GM21526 (cell line): Measurements from ENCODE around the gene POLK.
"Not testable (repeated sequence)": the region's sequence is repeated elsewhere in the genome, so short reads cannot be mapped to it uniquely, and the experiment has no call there.

Experiments
- ATAC-seq: cut with Tn5 transposase; IDR thresholded peaks from one replicate; pipeline ENCODE4 v1.9.1; 2021; ENCODE audit warnings: moderate library complexity; ENCODE audit not compliant: unreplicated experiment, low FRiP score

The POLK gene

DNA sequence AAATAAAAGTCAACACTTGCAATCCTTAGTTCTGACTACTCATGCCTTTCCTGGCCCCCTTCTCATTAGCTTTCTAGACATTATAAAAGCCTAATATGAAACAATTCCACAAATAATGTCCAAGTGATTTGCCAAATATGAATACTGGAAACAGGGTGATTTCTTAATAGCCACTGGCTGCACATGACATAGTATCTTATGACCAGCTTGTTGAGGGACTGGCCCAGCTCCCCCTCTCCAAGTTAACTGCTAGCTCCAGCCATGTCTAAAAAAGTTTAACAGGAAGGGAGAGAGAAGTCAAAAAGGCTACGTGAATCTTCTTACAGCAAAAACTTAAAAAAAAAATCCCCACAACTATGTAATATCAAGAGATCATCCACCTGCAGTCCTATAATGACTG is 1.7 kb upstream of the POLK start:
- ATAC-seq = no peak

DNA sequence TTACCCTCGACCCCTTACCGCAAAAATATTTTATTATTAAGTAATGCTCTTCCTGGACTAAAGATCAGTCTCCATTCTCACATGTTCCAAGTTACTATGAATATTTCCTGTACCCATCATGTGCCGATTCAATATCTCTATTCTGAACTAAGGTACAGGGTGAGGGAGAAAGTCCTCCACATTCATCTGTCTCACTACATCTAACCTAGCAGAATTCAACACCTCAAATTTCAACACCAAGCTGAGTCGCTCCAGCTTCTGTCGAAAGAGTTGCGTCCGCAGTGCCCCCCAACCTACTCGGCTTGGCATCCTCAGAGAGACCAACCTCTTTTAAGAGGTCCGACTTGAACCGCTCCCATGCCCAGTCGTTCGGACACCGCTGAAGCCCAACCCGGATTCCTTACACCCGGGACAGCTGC is 1.3 kb upstream of the POLK start:
- ATAC-seq = peak; percentile 9

DNA sequence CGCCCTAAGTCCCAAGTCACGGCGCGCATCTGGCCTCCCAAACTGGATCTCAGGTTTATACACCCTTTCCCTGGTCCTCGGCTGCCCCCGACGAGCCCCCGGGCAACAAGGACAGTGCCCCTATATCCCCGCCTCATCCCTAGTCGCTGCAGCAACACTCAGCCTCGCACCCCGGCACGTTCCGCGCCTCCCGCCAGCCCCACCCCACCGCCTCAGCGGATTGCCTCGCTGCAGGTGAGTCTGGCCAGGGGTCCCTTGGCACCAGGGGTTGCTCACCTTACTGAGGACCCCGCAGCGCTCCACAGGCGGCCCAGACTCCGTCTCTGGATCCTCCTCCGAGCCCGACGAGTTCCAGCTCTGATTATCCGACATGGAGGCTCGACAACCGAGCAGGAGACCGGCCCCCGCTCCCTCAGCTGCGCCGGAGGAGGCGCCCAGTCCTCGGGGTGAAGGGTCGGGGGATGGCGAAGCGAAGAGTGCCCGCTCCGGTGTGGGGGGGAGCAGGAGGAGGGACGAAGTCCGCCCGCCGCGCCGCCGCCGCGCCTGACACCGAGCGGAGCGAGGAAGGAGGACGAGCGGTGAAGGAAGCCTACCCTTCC is 756 bp upstream of the POLK start:
- peak; percentile 33 for ATAC-seq

DNA sequence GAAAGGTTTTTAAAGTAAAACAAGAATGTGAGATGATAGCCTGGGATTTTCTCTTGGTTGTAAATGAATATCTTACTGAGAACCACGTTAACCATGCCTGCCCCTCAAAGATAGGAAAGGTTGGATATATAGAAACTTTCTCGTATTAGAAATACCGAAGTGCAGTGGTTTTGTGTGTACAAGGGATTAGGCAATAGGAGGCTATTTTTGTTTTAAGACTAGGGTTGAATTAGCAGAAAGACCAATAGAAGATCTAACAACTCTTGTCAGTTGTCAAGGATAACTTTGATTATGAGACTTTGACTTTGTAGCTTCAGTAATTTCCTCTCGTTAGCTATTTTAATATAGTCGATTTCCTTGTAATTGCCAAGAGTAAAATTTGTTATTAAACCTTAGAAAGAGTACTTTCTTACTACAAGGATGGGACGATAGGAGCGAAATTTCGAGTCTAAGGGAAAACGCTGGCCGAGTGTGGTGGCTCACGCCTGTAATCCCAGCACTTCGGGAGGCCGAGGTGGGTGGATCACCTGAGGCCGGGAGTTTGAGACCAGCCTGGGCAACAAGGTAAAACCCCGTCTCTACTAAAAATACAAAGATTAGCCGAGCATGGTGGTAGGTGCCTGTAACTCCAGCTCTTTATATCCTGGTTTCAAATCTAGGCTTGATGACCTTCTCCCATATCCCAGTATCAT is 838 bp downstream of the POLK start:
- ATAC-seq = no peak

DNA sequence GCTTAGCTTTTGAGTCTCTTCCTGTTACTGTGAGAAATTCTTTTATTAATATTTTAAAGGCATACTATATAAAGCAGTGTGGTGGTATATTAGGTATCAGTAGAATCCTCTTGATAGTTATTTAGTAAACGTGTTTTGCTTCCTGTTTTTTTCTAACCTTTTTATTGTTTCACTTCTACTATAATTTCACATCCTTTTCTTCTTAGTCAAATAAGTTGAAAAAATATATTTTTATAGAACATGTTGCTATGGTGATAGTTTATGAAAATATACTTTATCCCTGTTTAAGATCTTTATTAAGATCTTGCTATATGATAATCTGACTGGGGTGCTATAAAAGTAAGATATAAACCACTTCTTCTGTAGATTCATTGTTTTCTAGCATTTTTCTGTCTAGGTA is 2.1 kb downstream of the POLK start:
- ATAC-seq = no peak

DNA sequence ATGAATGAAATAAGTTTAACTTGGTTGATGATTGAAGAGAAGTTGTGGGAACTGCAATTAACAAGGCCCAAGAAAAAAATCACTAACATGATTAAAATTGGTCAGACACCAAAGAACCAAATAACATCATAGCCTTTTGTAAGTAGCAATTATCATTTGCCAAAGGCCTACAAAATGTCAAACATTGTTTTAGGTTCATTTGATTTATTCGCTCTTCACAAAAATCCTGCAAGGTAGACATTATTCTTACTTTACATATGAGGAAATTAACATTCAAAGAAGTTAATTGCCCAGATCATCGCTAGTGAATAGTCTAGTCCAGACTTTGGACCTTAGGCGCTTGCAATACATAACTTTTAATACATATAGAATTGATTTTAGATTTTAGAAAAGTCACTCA is 2.6 kb downstream of the POLK start:
- no peak for ATAC-seq

DNA sequence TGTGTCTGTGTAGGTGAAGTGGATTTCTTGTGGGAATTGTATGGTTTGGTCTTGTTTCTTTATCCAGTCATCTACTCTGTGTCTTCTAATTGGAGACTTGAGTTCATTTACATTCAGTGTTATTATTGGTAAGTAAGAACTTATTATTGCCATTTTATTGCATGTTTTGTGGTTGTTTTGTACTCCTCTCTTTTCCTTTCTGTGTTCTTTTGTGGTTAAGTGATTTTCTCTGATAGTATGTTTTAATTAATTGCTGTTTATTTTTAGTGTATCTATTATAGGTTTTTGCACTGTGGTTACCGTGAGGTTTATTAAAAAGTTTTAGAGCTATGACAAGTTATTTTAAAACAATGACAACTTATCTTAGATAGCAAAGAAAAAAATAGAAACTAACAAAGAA is 8.1 kb downstream of the POLK start:
- no peak for ATAC-seq

DNA sequence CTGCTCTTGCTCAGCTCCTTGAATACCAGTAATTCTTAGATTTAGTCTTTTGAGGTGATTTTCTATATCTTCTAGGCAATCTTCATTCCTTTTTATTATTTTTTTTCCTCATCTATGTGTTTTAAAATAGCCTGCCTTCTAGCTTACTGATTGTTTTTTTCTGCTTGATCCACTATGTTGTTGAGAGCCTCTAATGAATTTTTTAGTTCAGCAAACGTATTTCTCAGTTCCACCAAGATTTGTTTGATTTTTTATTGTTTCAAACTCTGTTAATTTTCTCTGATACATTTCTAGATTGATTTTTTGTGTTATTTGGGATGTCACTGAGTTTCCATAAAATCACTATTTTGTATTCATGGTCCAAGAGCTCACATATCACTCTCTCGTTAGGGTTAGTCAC is 9.5 kb downstream of the POLK start:
- no peak for ATAC-seq

DNA sequence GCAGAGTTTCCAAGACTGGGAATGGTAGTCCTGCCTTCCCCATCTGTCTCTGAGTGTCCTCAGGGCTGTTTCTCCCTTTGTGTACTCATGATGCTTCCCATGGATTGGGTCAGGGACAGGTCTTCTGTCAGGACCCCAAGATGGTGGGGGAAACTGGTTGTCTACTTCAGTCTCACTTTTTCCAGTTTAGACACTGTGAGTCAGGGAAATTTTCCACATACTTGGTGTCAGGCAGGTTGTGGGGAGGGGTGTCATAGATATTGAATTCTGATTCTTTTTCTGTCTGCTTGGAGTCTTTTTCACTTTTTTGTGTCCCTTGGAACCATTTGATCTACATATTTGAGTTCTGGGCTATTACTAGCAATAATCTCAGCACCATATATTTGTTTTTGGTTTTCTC is 10.3 kb downstream of the POLK start:
- no peak for ATAC-seq

DNA sequence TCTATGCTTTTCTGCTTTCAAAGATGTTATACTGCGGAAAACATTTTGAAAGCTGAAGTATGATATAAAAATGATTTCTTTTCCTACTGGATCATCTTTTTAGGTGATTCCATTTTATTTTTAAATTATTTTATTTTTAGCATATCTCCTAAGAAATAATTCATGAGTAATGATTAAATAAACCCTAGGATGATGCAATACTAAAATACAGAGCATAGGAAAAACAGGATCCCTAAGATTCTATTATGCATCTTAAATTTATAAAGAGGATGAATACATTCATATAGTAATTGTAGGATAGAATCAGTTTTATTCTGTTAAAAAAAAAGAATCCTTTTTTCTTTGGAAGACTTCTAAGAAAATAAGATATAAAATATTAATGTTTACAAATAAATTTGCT is 10.9 kb downstream of the POLK start:
- ATAC-seq = no peak

DNA sequence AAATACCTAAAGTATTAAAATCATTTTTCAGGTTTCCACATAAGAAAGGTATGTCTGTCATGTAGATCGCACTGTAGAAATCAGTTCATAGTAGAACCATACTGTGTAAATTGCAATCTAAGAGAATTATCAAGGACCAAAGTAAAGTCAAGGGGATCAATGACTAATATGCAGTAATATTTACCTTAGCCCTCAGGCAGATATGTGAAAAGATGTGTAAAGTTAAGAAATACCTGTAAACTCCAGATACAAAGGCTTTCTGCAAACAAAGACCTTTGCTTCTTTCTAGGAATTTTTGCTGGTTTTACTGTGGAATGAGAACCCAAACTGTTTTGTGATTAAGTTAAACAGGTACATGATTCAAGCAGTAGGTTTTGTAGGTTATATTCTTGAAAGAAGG is 11.6 kb downstream of the POLK start:
- no peak for ATAC-seq

DNA sequence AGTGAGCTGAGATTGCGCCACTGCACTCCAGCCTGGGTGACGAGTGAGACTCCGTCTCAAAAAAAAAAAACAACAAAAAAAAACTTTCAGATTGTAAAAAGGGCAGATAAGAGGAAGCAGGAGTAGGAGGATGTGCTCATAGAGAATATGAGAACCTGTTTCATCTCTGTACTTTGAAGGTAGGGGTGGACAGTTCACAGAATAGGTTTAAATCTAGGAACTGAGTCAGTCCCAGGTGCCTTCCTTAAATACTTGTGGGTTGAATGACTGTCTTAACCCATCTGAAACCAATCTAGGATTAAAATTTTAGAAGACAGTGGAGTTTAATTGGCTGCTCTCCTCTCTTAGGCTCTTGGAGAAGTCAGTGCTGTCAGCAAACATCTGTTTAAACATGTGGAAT is 12.4 kb downstream of the POLK start:
- ATAC-seq = peak; percentile 86

DNA sequence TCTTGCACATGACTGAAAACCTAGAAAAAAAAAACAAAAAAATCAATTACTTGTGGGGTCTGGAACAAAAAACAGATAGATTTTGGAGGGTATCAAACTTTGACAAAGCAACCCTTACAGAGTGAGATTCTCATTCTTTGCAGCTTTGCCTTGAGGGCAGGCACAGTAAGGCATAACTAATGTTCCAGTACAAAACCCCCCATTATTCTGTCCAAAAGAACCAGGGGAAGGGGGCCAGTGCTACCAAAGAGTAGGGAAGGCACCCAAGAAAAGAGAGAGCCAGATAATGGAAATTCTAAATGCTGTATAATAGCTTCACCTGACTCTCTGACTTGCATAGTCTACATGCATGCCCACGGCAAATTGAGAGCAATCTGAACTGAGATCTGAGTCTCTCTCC is 12.9 kb downstream of the POLK start:
- no peak for ATAC-seq

DNA sequence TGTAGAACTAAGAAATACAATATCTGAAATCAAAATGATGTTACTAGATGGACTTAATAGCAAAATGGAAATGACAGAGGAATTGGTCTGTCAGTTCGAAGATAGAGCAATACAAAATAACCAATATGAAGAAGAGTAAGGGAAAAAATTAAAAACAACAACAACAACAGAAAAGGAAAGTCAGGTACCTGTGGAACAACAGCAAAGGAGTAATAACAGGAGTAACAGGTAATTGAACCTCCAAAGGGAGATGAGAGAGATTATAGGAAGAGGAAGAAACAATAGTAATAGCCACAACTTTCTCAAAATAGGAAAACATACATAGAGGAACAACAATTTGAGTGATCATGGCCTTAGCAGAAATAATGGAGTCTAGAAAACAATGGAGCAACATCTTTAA is 13.7 kb downstream of the POLK start:
- no peak for ATAC-seq

DNA sequence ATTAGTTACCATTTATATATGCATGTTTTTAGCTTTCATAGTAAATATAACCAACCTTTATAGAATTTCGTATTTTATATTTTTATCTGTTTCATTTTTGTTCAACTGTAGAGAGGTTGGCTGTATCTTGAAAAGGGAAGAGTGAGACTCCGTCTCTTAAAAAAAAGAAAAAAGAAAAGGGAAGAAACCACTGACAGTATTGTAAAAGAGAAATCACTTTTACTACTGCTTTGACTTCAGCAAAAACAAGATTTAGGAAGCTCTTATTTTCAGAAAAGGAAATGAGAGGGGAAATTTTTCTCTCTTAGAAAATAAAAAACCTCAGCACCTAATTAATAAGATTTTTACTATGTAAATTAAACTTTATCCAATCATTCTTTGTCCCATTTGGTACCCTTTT is 14.4 kb downstream of the POLK start:
- no peak for ATAC-seq

DNA sequence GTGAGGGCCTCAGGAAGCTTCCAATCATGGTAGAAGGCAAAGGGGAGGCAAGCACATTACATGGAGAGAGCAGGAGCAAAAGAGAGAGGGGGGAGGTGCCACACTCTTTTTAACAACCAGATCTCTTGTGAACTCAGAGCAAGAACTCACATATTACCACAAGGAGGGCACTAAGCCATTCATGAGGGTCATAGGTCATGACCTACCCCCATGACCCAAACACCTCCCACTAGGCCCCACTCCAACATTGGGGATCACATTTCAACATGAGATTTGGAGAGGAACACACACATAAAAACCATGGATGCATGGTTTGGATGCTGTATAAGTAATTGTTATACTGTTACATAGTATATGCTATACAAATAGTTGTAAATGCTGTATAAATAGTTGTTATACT is 17.5 kb downstream of the POLK start:
- no peak for ATAC-seq

DNA sequence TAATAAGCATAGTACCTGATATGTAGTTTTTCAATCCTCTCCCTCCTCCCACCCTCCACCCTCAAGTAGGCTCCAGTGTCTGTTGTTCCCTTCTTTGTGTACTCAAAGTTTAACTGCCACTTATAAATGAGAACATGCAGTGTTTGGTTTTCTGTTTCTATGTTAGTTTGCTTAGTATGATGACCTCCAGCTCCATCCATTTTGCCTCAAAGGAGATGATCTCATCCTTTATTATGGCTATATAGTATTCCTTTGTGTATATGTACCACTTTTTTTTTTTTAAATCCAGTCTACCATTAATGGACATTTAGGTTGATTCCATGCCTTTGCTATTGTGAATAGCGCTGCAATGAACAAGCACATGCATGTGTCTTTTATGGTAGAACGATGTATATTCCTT is 20.5 kb downstream of the POLK start:
- no peak for ATAC-seq

DNA sequence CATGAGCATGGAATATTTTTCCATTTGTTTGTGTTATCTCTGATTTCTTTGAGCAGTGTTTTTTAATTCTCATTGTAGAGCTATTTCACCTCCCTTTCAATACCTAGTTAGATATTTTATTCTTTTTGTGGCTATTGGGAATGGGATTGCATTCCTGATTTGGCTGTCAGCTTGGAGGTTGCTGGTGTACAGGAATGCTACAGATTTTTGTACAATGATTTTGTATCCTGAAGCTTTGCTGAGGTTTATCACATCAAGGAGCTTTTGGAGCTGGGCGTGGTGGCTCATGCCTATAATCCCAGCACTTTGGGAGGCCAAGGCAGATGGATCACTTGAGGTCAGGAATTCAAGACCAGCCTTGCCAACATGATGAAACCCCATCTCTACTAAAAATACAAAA is 22.0 kb downstream of the POLK start:
- ATAC-seq = not testable (repeated sequence)

DNA sequence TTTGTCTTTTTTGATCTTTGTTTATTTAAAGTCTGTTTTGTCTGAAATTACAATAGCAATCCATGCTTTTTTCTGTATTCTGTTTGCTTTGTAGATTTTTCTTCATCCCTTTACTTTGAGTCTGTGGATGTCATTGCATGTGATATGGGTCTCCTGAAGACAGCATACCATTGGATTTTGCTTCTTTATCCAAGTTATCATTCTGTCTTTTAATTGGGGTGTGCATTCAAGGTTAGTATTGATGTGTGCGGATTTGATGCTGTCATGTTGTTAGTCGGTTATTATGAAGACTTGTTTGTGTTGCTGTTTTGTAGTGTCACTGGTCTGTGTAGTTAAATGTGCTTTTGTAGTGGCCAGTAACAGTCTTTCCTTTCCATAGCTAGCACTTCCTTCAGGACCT is 23.0 kb downstream of the POLK start:
- no peak for ATAC-seq

DNA sequence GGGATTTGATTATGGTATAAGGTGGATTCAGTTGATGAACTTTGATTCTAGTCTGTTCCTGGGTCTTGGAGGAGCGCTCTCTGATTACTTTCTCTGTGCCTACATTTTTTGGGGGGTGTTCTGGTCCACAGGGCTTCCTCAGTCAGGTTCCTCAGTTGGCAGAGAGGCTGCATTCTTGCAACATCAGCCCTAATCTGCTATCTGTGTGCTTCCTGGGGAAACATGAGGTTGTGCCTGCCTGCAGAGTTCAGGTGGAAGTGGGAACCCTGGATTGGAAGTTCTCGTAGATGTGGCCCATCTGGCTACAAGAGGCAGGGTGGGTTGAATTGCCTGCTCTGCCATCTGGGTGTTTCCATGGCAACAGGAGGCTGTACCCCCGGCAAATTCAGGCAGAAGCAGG is 24.5 kb downstream of the POLK start:
- no peak for ATAC-seq

DNA sequence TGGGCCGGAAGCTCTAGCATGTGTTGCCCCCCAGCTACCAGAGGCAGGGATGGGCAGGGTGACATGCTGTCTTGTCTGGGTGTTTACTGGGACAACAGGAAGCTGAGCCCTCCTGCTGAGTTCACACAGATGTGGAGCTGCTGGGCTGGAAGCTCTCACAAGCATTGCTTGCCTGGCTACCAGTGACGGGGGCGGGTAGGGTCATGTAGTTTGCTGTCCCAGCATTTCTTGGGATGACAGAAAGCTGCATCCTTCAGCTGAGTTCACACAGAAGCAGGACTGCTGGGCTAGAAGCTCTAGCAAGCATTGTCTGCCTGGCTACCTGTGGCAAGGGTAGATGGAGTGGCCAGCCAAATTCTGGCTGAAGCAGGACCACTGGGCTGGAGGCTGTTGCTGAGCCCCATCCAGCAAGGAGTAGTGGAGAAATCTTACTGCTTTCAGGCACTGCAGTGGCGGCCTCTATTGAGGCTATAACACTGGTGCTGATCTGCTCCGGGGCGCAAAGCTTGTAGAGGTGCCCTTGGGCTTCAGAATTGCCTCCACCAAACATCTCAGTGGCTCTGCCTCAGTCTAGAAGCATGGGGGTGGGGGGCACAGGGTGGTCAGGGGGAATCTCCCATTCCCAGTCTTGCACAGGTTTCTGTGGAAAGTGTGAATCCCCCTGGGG is 25.1 kb downstream of the POLK start:
- no peak for ATAC-seq

DNA sequence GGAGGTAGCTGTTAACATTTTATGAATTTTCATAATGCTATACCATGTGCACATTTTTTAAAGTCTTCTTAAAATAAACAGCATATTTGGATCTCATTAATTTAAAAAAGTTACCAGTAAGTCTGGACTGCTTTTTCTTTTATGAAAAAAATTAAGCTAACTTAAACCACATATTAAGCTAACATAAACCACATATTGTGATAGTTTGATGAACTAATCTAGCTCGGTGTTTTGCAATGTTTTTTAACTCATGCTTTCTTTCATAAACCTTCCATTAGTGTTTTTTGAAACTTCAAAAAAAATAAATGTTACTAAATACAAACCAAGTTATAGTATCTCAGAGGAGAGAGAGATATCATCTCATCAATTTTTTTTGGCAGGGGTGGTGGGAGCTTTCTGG is 26.5 kb downstream of the POLK start:
- ATAC-seq = no peak
